K562 (cell line): ENCODE measurements around the gene TMEM229B. TPM values are rescaled to one million over a fixed set of nuclear protein-coding genes. Genes with fewer than 3 reads are reported as not detected.

Experiments used
- ATAC-seq: fragments of 200-7000 bp; cut with Tn5 transposase; 3 replicates; pipeline ENCODE4 v1.9.1; 2020; ENCODE audit warnings: moderate library complexity
- BruUV-seq: library from RNA; stranded (reverse); fragments of 400-500 nt; replicated peaks from 2 replicates; lab custom pipeline; 2021; lab: Mats Ljungman, UMichigan
- CTCF ChIA-PET: fragments of 300-600 bp; formaldehyde crosslinking; extraction: SDS; loops from one replicate; lab custom pipeline; 2021; ENCODE audit warnings: low intra/inter-chr PET ratio; lab: Yijun Ruan, JAX
- POLR2A ChIA-PET: fragments of 300-600, 350-650 bp; sonication (Branson Sonifier 250); formaldehyde crosslinking; extraction: SDS; loops from one replicate; lab custom pipeline; 2021; ENCODE audit warnings: antibody characterized with exemption, inconsistent platforms; lab: Yijun Ruan, JAX
- DNase-seq, 4 experiments: peaks; one replicate each; pipeline versions ENCODE4 v3.0.0 to v3.0.0-alpha.2; 2011 to 2018; ENCODE audit warnings: low spot score in 3 of 4, mixed read lengths in 3 of 4; ENCODE audit errors: extremely low read depth in 1 of 4
- FAIRE-seq: peaks from 2 replicates; lab custom pipeline; 2011; peaks lifted over from hg19 to GRCh38; lab: Jason Lieb, UNC
- H2AFZ ChIP-seq: 2 replicates; pipeline ENCODE4 v1.6.0; 2011; ENCODE audit warnings: low read depth, low read length, control low read depth, inconsistent platforms
- H3K27ac ChIP-seq: fragments of 200-600 bp; 3 replicates; pipeline ENCODE4 v1.8.0; 2011; ENCODE audit warnings: low read depth, mild to moderate bottlenecking, control low read depth, inconsistent platforms, low read length, moderate library complexity, mixed read lengths; ENCODE audit errors: extremely low read depth
- H3K27me3 ChIP-seq, 2 experiments: fragments of 300-600 bp in 1 of 2; 2 replicates in 1 of 2; 3 replicates in 1 of 2; pipeline versions ENCODE4 v1.6.0 to v1.8.0; 2011; ENCODE audit warnings: inconsistent platforms in 2 of 2, low read length in 2 of 2, mild to moderate bottlenecking in 1 of 2, mixed read lengths in 1 of 2, moderate library complexity in 1 of 2; ENCODE audit not compliant: control insufficient read depth in 2 of 2, insufficient read depth in 2 of 2
- H3K36me3 ChIP-seq: fragments of 300-600 bp; 3 replicates; pipeline ENCODE4 v1.8.0; 2011; ENCODE audit warnings: mild to moderate bottlenecking, low read length, inconsistent platforms; ENCODE audit not compliant: control insufficient read depth, insufficient read depth
- H3K4me1 ChIP-seq, 2 experiments: fragments of 200-600 bp in 1 of 2; replicated peaks in 1 of 2; 2 replicates in 1 of 2; 3 replicates in 1 of 2; pipeline versions ENCODE4 v1.5.1 to v1.8.0; 2011; ENCODE audit warnings: inconsistent platforms in 2 of 2, low read length in 2 of 2, mild to moderate bottlenecking in 1 of 2, mixed read lengths in 1 of 2, moderate library complexity in 1 of 2; ENCODE audit not compliant: control insufficient read depth in 2 of 2, insufficient read depth in 2 of 2
- H3K4me2 ChIP-seq: 2 replicates; pipeline ENCODE4 v1.6.1; 2011; ENCODE audit warnings: low read length, control low read depth, inconsistent platforms, mixed read lengths; ENCODE audit not compliant: insufficient read depth
- H3K4me3 ChIP-seq: fragments of 200-600 bp; sonication (generic), shearing (Covaris generic); 2 replicates; pipeline ENCODE4 v1.5.1; 2016; ENCODE audit warnings: control low read depth, inconsistent platforms
- H3K79me2 ChIP-seq: fragments of 200-600 bp; 3 replicates; pipeline ENCODE4 v1.8.0; 2011; ENCODE audit warnings: low read length, inconsistent platforms; ENCODE audit not compliant: control insufficient read depth, insufficient read depth
- H3K9ac ChIP-seq, 2 experiments: 2 replicates each; pipeline versions ENCODE4 v1.6.0 to v1.6.1; 2011; ENCODE audit warnings: low read depth in 2 of 2, low read length in 2 of 2, control low read depth in 1 of 2, inconsistent platforms in 1 of 2, mild to moderate bottlenecking in 1 of 2, mixed read lengths in 1 of 2; ENCODE audit not compliant: insufficient read depth in 1 of 2
- H3K9me1 ChIP-seq: one replicate; pipeline ENCODE4 v1.6.0; 2011; ENCODE audit warnings: inconsistent platforms, mild to moderate bottlenecking, low read length, moderate library complexity; ENCODE audit not compliant: control insufficient read depth, insufficient read depth
- H3K9me3 ChIP-seq: replicated peaks from 2 replicates; pipeline ENCODE4 v1.5.1; 2011; ENCODE audit warnings: low read depth, low read length, inconsistent platforms; ENCODE audit not compliant: control insufficient read depth, insufficient read depth
- H4K20me1 ChIP-seq: replicated peaks from 2 replicates; pipeline ENCODE4 v1.6.1; 2011; ENCODE audit warnings: low read length, inconsistent platforms, mixed read lengths; ENCODE audit not compliant: control insufficient read depth, insufficient read depth
- CEBPG ChIP-seq, 3 experiments: fragments of 200-800 bp in 1 of 3; sonication (Bioruptor generic) in 1 of 3; sonication (generic) in 1 of 3; formaldehyde crosslinking in 1 of 3; IDR thresholded peaks in 2 of 3; conservative IDR thresholded peaks in 1 of 3; 2 replicates each; pipeline versions ENCODE4 v1.6.1 to v1.8.0; 2016 to 2022; ENCODE audit warnings: missing compliant biosample characterization in 2 of 3, missing genetic modification characterization in 2 of 3, mild to moderate bottlenecking in 1 of 3, missing genetic modification reagents in 1 of 3
- E2F3 ChIP-seq: fragments of 250-450 bp; sonication (Bioruptor Pico); IDR thresholded peaks from 2 replicates; pipeline ENCODE4 v1.4.0; 2020; ENCODE audit warnings: mild to moderate bottlenecking
- FOXM1 ChIP-seq, 2 experiments: fragments of 450-650 bp in 1 of 2; sonication (generic) in 1 of 2; formaldehyde crosslinking in 1 of 2; IDR thresholded peaks; 2 replicates each; pipeline versions ENCODE4 v1.6.1 to v1.9.0; 2017 to 2022; ENCODE audit warnings: low read depth in 2 of 2, mild to moderate bottlenecking in 2 of 2, missing genetic modification reagents in 1 of 2, moderate library complexity in 1 of 2
- MEIS2 ChIP-seq: fragments of 450-650 bp; IDR thresholded peaks from 2 replicates; pipeline ENCODE4 v1.6.1; 2014; ENCODE audit warnings: mild to moderate bottlenecking; ENCODE audit not compliant: partially characterized antibody
- PBX2 ChIP-seq, 2 experiments: IDR thresholded peaks in 1 of 2; conservative IDR thresholded peaks in 1 of 2; 2 replicates each; pipeline ENCODE4 v1.6.1; 2016; ENCODE audit warnings: low read depth in 2 of 2, mild to moderate bottlenecking in 1 of 2, missing compliant biosample characterization in 1 of 2, missing genetic modification characterization in 1 of 2, moderate library complexity in 1 of 2
- ZNF780A ChIP-seq: fragments of 250-450 bp; sonication (Bioruptor Pico); IDR thresholded peaks from 2 replicates; pipeline ENCODE4 v1.5.0; 2021; ENCODE audit warnings: mild to moderate bottlenecking
- WGBS: fragments of 100-300 bp; shearing (Covaris generic); methylation state at CpG from one replicate; pipeline ENCODE4 v1.1.6; 2016; ENCODE audit warnings: low coverage, mixed read lengths; ENCODE audit not compliant: insufficient coverage; ENCODE audit errors: missing lambda C conversion rate; 5-methylcytosine and 5-hydroxymethylcytosine counted together
- in situ Hi-C: fragments of 300-500 bp; cut with MboI; formaldehyde crosslinking; loops from 4 replicates; pipeline ENCODE4 v1.15.0; 2018; ENCODE audit warnings: inconsistent platforms, mixed read lengths
- intact Hi-C: fragments of 100-400 bp; cut with micrococcal nuclease; formaldehyde crosslinking; loops from 2 replicates; pipeline ENCODE4 v1.14.2; 2022
- polyA plus RNA-seq, 8 experiments: library from polyadenylated mRNA; depleted of rRNA in 4 of 8; stranded (reverse) in 5 of 8; unstranded in 3 of 8; fragments of >200 nt; fragmentation: Nextera tagmentation in 2 of 8; fragmentation: Illumina TruSeq in 1 of 8; extraction: Ambion mirVana in 2 of 8; extraction: Trizol in 1 of 8; gene quantifications; 2 replicates each; pipeline versions ENCODE4 v1.2.1 to v1.2.3, GENCODE V29; 2011 to 2014; ENCODE audit warnings: inconsistent platforms in 1 of 8, missing spikeins in 1 of 8
- total RNA-seq, 7 experiments: library from RNA; depleted of rRNA in 6 of 7; stranded (reverse); fragments of >200 nt in 6 of 7; fragmentation: Illumina TruSeq in 2 of 7; extraction: Trizol in 2 of 7; gene quantifications; 2 replicates each; pipeline versions ENCODE4 v1.2.1 to v1.2.3, GENCODE V29; 2011 to 2021; ENCODE audit warnings: low replicate concordance in 1 of 7

The TMEM229B gene
- total and polyA plus RNA-seq, 9 of the 15 experiments (the other 6 are each of a cell fraction or from before 2014, with no cell fraction given): not detected

GRCh38 chr14:67435603-67436002, 52.9 kb downstream of the TMEM229B start (continued):
- TF ChIP-seq CEBPG (CRISPR knock-in tag; IDR thresholded peaks at IDR 0.05) (no peak), CEBPG (tag; conservative IDR thresholded peaks at IDR 0.05 in 1 of 2, IDR thresholded peaks at IDR 0.05 in 1 of 2) (no peak), E2F3 (CRISPR knock-in tag) (no peak), ZNF780A (CRISPR knock-in tag) (no peak)

- peaks cover 4 to 14% of the 10 kb centered on the region in 2 experiments; a peak in 4 of 5 replicates for H3K27me3 ChIP-seq
- no TSS peak for BruUV-seq
- no peaks in the 10 kb centered on the region for H4K20me1 ChIP-seq
- H3K9ac ChIP-seq: no peak overlapping the region
- POLR2A ChIA-PET: interaction anchor here (0.9 kb wide), 1 partner anchor 242 kb away, joined by 3 read pairs; no protein-coding TSS in a partner anchor
- H3K4me1 ChIP-seq: peaks cover 8 to 14% of the 10 kb centered on the region in 2 experiments; a peak in 4 of 5 replicates
- H3K4me3 ChIP-seq: no peak overlapping the region
- in situ Hi-C loops: loop anchor here (10.0 kb wide), 1 partner anchor 273 kb away; the partner anchor contains the start of gene RDH12
- H3K79me2 ChIP-seq: no peaks in the 10 kb centered on the region
- 8% methylated on average over 6 of the region's 7 CpGs for WGBS
- no peaks in the 10 kb centered on the region for H3K9me1 ChIP-seq
- no peak overlapping the region for H3K4me2 ChIP-seq
- DNase-seq: no peak
- no peak for FAIRE-seq
- CTCF ChIA-PET: no interaction called here
- no peak overlapping the region for H3K27ac ChIP-seq
- intact Hi-C loops: no loop called here
- no peak overlapping the region for H2AFZ ChIP-seq
- no peaks in the 10 kb centered on the region for H3K36me3 ChIP-seq
- ATAC-seq: no peak
- TF ChIP-seq FOXM1 (IDR thresholded peaks at IDR 0.05; ENCODE audit: low read depth): no peak
- TF ChIP-seq FOXM1 (CRISPR knock-in tag; IDR thresholded peaks at IDR 0.05; ENCODE audit: low read depth): no peak
- no peak for TF ChIP-seq PBX2 (CRISPR knock-in tag; IDR thresholded peaks at IDR 0.05; ENCODE audit: low read depth)
- peak; percentile 71 for TF ChIP-seq PBX2 (tag; conservative IDR thresholded peaks at IDR 0.05; ENCODE audit: low read depth)
- peak; percentile 32 for TF ChIP-seq MEIS2
- TF ChIP-seq, all 486 proteins: peak for 2
- no peaks in the 10 kb centered on the region for H3K9me3 ChIP-seq
Measured at GRCh38 chr14:67432050-67432564, 56.4 kb downstream of the TMEM229B start.
